Keratinocyte (primary cell): ENCODE data around the gene PLEKHA8. TPM values are rescaled to one million over a fixed set of nuclear protein-coding genes. Genes with fewer than 3 reads are reported as not detected.

Source experiments
- DNase-seq: peaks from one replicate; pipeline ENCODE4 v3.0.0-alpha.2; 2011; ENCODE audit warnings: low read depth, missing footprints, low spot score
- FAIRE-seq: peaks from 2 replicates; lab custom pipeline; 2011; peaks lifted over from hg19 to GRCh38; lab: Jason Lieb, UNC
- H2AFZ ChIP-seq: 2 replicates; pipeline ENCODE4 v1.6.0; 2012; ENCODE audit warnings: low read length, control low read depth, inconsistent platforms; ENCODE audit not compliant: control insufficient read depth
- H3K27ac ChIP-seq: 2 replicates; pipeline ENCODE4 v1.5.1; 2011; ENCODE audit warnings: low read length; ENCODE audit not compliant: control insufficient read depth, insufficient read depth
- H3K27me3 ChIP-seq: 3 replicates; pipeline ENCODE4 v1.6.0; 2011; ENCODE audit warnings: low read length; ENCODE audit not compliant: control insufficient read depth, insufficient read depth; ENCODE audit errors: extremely low read depth
- H3K36me3 ChIP-seq, 2 experiments: 2 replicates in 1 of 2; 3 replicates in 1 of 2; pipeline ENCODE4 v1.5.1; 2011; ENCODE audit warnings: low read length in 2 of 2, mild to moderate bottlenecking in 1 of 2; ENCODE audit not compliant: control insufficient read depth in 2 of 2, insufficient read depth in 2 of 2; ENCODE audit errors: extremely low read depth in 1 of 2
- H3K4me1 ChIP-seq: 3 replicates; pipeline ENCODE4 v1.5.1; 2011; ENCODE audit warnings: low read length; ENCODE audit not compliant: control insufficient read depth, insufficient read depth; ENCODE audit errors: extremely low read depth
- H3K4me2 ChIP-seq: 3 replicates; pipeline ENCODE4 v1.6.0; 2011; ENCODE audit warnings: low read depth, low read length; ENCODE audit not compliant: control insufficient read depth, insufficient read depth; ENCODE audit errors: extremely low read depth
- H3K4me3 ChIP-seq, 3 experiments: fragments of 200-600 bp in 1 of 3; sonication (generic) in 1 of 3; 2 replicates in 2 of 3; 3 replicates in 1 of 3; pipeline ENCODE4 v1.5.1; 2011 to 2016; ENCODE audit warnings: low read length in 3 of 3, mild to moderate bottlenecking in 3 of 3, control low read depth in 2 of 3, inconsistent platforms in 1 of 3, low read depth in 1 of 3, mixed read lengths in 1 of 3, mixed run types in 1 of 3, moderate library complexity in 1 of 3; ENCODE audit not compliant: control insufficient read depth in 2 of 3, insufficient read depth in 2 of 3; ENCODE audit errors: extremely low read depth in 1 of 3
- H3K79me2 ChIP-seq: 2 replicates; pipeline ENCODE4 v1.6.0; 2012; ENCODE audit warnings: low read length; ENCODE audit not compliant: control insufficient read depth, insufficient read depth
- H3K9ac ChIP-seq: 3 replicates; pipeline ENCODE4 v1.6.0; 2011; ENCODE audit warnings: low read length; ENCODE audit not compliant: control insufficient read depth, insufficient read depth; ENCODE audit errors: extremely low read depth
- H3K9me1 ChIP-seq: 3 replicates; pipeline ENCODE4 v1.6.0; 2011; ENCODE audit warnings: low read length; ENCODE audit not compliant: control insufficient read depth, insufficient read depth; ENCODE audit errors: extremely low read depth
- H3K9me3 ChIP-seq: 2 replicates; pipeline ENCODE4 v1.5.1; 2012; ENCODE audit warnings: low read depth, low read length; ENCODE audit not compliant: control insufficient read depth
- H4K20me1 ChIP-seq: 3 replicates; pipeline ENCODE4 v1.6.0; 2011; ENCODE audit warnings: low read length; ENCODE audit not compliant: control insufficient read depth, insufficient read depth; ENCODE audit errors: extremely low read depth
- EZH2 ChIP-seq: IDR thresholded peaks from one replicate; pipeline ENCODE4 v1.6.1; 2012; ENCODE audit warnings: inconsistent platforms, mild to moderate bottlenecking, low read length, moderate library complexity
- dilution Hi-C: fragments of 300-500 bp; cut with MboI; formaldehyde crosslinking; loops from one replicate; pipeline ENCODE4 v1.7.0; 2020; ENCODE audit warnings: low sequenced_read_pairs; ENCODE audit not compliant: extremely low pct_ligation_motif_present
- polyA plus RNA-seq, 5 experiments: library from polyadenylated mRNA; depleted of rRNA in 3 of 5; stranded (reverse) in 3 of 5; stranded (forward) in 1 of 5; unstranded in 1 of 5; fragments of >200 nt; gene quantifications; 1 replicate in 1 of 5; 2 replicates in 3 of 5; 3 replicates in 1 of 5; pipeline versions ENCODE4 v1.2.1 to v1.2.3, GENCODE V29; 2011 to 2012; ENCODE audit warnings: missing spikeins in 2 of 5, low read depth in 1 of 5, low replicate concordance in 1 of 5
- TF ChIP-seq, protein P1 (sequence below), 3 experiments: IDR thresholded peaks in 1 of 3; conservative IDR thresholded peaks in 1 of 3; optimal IDR thresholded peaks in 1 of 3; 2 replicates in 2 of 3; 3 replicates in 1 of 3; pipeline versions ENCODE3 to v1.5.1; 2011; ENCODE audit warnings: low read length in 3 of 3, mild to moderate bottlenecking in 3 of 3, moderate library complexity in 2 of 3, control low read depth in 1 of 3, inconsistent platforms in 1 of 3; ENCODE audit not compliant: insufficient read depth in 2 of 3; ENCODE audit errors: extremely low read depth in 1 of 3

The PLEKHA8 gene
- polyA plus RNA-seq, 1 donor (not counting 4 experiments of a cell fraction or from before 2014, with no cell fraction given), result 9.6 TPM

DNA sequence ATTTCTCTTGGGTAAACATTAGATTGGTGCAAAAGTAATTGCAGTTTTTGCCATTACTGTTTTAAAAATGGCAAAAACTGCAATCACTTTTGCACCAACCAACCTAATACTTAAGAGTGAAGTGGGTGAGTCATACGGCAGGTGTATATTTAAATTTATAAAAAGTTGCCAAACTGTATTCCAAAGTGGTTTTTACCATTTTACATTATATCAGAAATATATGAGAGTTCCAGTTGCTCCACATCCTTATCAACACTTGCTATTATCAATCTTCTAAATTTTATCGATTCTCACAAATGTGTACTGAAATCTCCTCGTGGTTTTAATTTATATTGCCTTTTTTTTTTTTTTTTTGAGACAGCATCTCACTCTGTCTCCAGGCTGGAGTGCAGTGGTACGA lies 35.1 kb upstream of the PLEKHA8 start:
- no peak for FAIRE-seq
- H2AFZ ChIP-seq, result no peak overlapping the region
- no peak overlapping the region for H3K9ac ChIP-seq
- DNase-seq, result no peak
- dilution Hi-C loops, result no loop called here
- H3K27me3 ChIP-seq, result no peaks in the 10 kb centered on the region
- peaks cover 8% of the 10 kb centered on the region for H3K79me2 ChIP-seq
- TF ChIP-seq, protein P1, sequence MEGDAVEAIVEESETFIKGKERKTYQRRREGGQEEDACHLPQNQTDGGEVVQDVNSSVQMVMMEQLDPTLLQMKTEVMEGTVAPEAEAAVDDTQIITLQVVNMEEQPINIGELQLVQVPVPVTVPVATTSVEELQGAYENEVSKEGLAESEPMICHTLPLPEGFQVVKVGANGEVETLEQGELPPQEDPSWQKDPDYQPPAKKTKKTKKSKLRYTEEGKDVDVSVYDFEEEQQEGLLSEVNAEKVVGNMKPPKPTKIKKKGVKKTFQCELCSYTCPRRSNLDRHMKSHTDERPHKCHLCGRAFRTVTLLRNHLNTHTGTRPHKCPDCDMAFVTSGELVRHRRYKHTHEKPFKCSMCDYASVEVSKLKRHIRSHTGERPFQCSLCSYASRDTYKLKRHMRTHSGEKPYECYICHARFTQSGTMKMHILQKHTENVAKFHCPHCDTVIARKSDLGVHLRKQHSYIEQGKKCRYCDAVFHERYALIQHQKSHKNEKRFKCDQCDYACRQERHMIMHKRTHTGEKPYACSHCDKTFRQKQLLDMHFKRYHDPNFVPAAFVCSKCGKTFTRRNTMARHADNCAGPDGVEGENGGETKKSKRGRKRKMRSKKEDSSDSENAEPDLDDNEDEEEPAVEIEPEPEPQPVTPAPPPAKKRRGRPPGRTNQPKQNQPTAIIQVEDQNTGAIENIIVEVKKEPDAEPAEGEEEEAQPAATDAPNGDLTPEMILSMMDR (optimal IDR thresholded peaks at IDR 0.05 in 1 of 3, IDR thresholded peaks at IDR 0.05 in 1 of 3, conservative IDR thresholded peaks at IDR 0.05 in 1 of 3; ENCODE audit: extremely low read depth in 1 of 3, insufficient read depth in 2 of 3, low read length in 3 of 3), result no peak
- no peak for TF ChIP-seq EZH2
- H3K36me3 ChIP-seq, result no peaks in the 10 kb centered on the region
- peaks cover 2% of the 10 kb centered on the region for H3K9me3 ChIP-seq
- H3K4me3 ChIP-seq, result no peak overlapping the region
- H3K27ac ChIP-seq, result no peak overlapping the region
- no peaks in the 10 kb centered on the region for H3K9me1 ChIP-seq
- H3K4me1 ChIP-seq, result peaks cover 9% of the 10 kb centered on the region
- H4K20me1 ChIP-seq, result no peaks in the 10 kb centered on the region
- H3K4me2 ChIP-seq, result no peak overlapping the region

DNA sequence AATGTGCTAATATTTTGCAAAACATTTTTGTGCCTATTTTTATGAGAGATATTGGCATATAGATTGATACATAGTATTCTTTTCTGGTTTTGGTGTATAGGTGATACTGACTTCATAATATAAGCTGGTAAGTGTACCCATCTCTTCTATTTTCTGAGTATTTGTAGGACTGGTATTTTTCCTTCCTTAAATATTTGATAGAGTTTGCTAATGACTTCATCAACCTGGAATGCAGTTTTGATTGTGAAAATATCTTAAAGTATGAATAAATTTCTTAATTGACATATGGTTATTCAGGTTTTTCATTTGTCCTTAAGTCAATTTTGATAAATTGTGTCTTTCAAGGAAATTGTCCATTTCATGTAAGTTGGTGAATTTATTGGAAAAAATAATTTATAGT lies 32.6 kb upstream of the PLEKHA8 start:
- no peak for FAIRE-seq
- H3K4me2 ChIP-seq, result no peak overlapping the region
- DNase-seq, result no peak

More for the DNA sequence above, 32.6 kb upstream of the PLEKHA8 start:
- TF ChIP-seq EZH2, result no peak
- TF ChIP-seq, protein P1 (optimal IDR thresholded peaks at IDR 0.05 in 1 of 3, IDR thresholded peaks at IDR 0.05 in 1 of 3, conservative IDR thresholded peaks at IDR 0.05 in 1 of 3; ENCODE audit: extremely low read depth in 1 of 3, insufficient read depth in 2 of 3, low read length in 3 of 3), result no peak
- H3K27me3 ChIP-seq, result no peaks in the 10 kb centered on the region
- no peaks in the 10 kb centered on the region for H3K9me1 ChIP-seq
- H2AFZ ChIP-seq, result no peak overlapping the region
- dilution Hi-C loops, result no loop called here
- peaks cover 2% of the 10 kb centered on the region for H3K9me3 ChIP-seq
- H3K27ac ChIP-seq, result no peak overlapping the region
- no peaks in the 10 kb centered on the region for H3K36me3 ChIP-seq
- no peak overlapping the region for H3K9ac ChIP-seq
- no peaks in the 10 kb centered on the region for H4K20me1 ChIP-seq
- no peaks in the 10 kb centered on the region for H3K79me2 ChIP-seq
- H3K4me1 ChIP-seq, result no peaks in the 10 kb centered on the region
- H3K4me3 ChIP-seq, result no peak overlapping the region
